GM12874 (cell line): ENCODE data around the gene USPL1.

Experiments
- TF ChIP-seq, protein P1 (sequence below): IDR thresholded peaks from 2 replicates; pipeline ENCODE4 v1.5.1; 2011; ENCODE audit warnings: low read depth, mild to moderate bottlenecking, control low read depth, low read length, moderate library complexity; ENCODE audit not compliant: insufficient read depth

Gene USPL1

DNA sequence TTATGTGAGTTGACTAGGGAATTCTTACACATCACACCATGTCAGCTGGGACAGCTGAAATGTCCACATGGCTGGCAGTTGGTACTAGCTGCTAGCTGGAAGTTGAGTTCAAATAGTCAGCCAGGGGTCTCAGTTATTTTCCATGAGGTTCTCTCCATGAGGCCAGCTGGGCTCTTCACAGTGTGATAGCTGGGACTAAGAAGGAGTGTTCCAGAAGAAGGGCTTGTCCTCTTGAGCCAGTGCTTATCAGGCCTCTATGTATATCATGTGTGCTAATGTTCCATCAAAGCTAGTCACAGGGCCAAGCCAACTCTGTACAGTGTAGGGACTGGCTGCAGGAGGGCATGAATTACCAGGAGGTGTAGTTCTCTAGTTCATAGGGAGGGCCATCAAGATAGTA lies 11.8 kb downstream of the USPL1 start:
- TF ChIP-seq, protein P1, sequence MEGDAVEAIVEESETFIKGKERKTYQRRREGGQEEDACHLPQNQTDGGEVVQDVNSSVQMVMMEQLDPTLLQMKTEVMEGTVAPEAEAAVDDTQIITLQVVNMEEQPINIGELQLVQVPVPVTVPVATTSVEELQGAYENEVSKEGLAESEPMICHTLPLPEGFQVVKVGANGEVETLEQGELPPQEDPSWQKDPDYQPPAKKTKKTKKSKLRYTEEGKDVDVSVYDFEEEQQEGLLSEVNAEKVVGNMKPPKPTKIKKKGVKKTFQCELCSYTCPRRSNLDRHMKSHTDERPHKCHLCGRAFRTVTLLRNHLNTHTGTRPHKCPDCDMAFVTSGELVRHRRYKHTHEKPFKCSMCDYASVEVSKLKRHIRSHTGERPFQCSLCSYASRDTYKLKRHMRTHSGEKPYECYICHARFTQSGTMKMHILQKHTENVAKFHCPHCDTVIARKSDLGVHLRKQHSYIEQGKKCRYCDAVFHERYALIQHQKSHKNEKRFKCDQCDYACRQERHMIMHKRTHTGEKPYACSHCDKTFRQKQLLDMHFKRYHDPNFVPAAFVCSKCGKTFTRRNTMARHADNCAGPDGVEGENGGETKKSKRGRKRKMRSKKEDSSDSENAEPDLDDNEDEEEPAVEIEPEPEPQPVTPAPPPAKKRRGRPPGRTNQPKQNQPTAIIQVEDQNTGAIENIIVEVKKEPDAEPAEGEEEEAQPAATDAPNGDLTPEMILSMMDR: no peak

- TF ChIP-seq, protein P1: no peak
Observed at GRCh38 chr13:30633861-30634260, 16.1 kb downstream of the USPL1 start.

GRCh38 chr13:30634838-30635237 lies 17.1 kb downstream of the USPL1 start:
- TF ChIP-seq, protein P1: no peak

- TF ChIP-seq, protein P1: no peak
Observed at GRCh38 chr13:30638301-30638700, 20.6 kb downstream of the USPL1 start.

GRCh38 chr13:30639671-30640070 lies 22.0 kb downstream of the USPL1 start:
- TF ChIP-seq, protein P1: no peak

GRCh38 chr13:30645629-30646028 lies 27.9 kb downstream of the USPL1 start:
- TF ChIP-seq, protein P1: no peak

- TF ChIP-seq, protein P1: no peak
Observed at GRCh38 chr13:30647420-30647819, 29.7 kb downstream of the USPL1 start.
